GM21529 (cell line): ENCODE measurements around the gene MYO1D.
"Not testable (repeated sequence)": the region's sequence is repeated elsewhere in the genome, so short reads cannot be mapped to it uniquely, and the experiment has no call there.

Experiments used
- ATAC-seq: cut with Tn5 transposase; IDR thresholded peaks from one replicate; pipeline ENCODE4 v1.9.1; 2021; ENCODE audit not compliant: unreplicated experiment

MYO1D gene

DNA sequence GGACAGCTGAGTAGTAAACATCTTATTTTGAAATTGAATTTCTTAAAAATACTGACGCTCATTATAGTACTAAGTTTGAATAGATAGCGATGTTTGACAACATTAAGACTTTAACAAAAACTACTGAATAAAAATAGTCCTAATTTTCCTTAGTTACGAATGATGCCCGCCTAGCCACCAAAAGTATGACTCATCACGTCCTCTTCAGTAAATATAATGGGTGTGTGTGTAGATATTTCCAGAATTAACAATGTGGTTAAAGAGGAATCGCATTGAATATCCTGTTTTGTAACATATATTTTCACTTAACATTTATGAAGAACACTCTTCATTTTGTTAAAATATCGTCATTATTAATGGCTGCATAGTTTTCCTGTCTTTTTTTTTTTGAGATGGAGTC, 187.6 kb downstream of the MYO1D start:
- ATAC-seq: no peak

DNA sequence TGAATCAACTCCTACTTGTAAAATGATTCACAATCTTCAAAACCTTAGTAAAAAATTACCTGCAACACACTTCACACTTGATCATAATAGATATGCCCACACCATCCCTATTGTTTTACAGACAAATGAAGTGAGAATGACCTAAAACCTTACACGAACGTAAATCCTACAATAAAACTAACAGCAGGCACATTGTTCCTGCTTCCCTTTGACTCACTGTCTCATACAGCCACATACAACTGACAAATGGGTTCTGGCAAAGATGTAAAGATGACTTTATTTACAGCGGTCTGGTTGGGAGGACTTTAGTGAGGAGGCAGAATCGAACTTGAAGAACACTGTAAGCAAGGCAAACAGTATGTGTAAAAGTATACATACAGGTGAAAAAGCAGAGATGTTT, 188.7 kb downstream of the MYO1D start:
- no peak for ATAC-seq

- no peak for ATAC-seq
Observed at GRCh38 chr17:32684087-32684958, 192.6 kb downstream of the MYO1D start.

- ATAC-seq: no peak
Observed at GRCh38 chr17:32673964-32674363, 203.0 kb downstream of the MYO1D start.

DNA sequence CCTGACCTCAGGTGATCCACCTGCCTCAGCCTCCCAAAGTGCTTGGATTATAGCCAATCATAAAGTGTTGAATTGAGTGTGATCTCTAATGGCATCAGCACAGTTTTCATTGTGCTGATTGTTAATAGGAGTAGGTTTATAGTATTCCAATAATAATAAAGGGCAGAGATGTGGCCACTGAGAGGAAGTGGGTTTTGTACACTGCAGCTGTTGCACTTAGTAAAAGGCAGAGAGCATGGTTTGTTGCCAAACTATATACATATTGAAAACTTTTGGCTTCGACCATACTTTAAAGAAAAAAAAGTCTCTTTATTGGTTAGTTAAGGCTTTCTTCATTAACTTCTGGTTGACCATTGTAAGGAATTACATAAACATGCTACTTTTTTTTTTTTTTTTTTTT, 204.2 kb downstream of the MYO1D start:
- ATAC-seq: no peak

GRCh38 chr17:32671896-32672295, 205.0 kb downstream of the MYO1D start:
- ATAC-seq: no peak

DNA sequence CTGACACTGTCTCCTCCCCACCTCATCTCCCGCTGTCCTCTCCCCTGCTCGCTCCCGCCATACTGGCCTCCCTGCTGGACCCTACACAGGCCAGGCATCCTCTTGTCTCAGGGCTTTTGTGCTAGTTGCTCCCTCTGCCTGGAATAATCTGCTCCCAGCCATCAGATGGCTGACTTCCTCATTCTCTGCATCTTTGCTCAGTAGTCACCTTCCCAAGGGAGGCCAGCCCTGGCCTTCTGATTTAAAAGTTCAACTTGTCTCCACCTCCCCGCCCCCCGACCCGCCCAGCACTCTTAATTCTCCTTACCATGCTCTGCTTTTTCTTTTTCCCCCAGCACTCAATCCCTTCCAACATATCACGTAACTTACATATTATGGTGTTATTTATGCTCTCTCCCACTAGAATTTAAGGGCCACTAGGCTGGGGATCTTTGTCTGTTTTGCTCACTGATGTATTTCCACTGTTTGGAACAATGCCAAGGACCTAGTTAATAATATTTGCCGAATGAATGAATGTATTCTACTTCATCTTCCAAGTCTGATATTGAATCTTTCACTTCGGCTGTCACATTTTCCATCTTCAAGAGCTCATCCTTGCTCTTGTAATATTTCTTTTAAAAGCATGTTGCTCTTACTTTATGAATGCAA, 211.9 kb downstream of the MYO1D start:
- no peak for ATAC-seq

- ATAC-seq: no peak
Observed at GRCh38 chr17:32660496-32660985, 216.4 kb downstream of the MYO1D start.

DNA sequence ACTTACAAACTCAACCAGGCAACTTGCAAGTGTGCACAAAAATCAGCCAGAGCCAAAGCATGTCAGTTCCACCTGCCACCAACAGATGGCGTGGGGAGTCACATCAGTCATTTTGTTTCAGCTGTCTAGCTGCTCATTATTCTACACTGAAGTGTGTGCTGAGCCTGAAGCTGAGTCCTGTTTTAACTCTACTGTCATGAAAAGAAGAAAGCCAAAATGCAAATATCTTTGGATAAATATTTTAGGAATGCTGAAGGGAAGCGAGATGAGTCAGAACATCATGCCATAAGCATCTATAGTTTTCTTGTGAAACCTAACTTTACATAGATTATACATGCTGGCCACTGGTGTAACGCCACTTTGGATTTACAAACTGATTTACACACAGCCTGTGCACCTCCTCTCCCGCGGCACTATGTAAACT, 217.5 kb downstream of the MYO1D start:
- no peak for ATAC-seq

DNA sequence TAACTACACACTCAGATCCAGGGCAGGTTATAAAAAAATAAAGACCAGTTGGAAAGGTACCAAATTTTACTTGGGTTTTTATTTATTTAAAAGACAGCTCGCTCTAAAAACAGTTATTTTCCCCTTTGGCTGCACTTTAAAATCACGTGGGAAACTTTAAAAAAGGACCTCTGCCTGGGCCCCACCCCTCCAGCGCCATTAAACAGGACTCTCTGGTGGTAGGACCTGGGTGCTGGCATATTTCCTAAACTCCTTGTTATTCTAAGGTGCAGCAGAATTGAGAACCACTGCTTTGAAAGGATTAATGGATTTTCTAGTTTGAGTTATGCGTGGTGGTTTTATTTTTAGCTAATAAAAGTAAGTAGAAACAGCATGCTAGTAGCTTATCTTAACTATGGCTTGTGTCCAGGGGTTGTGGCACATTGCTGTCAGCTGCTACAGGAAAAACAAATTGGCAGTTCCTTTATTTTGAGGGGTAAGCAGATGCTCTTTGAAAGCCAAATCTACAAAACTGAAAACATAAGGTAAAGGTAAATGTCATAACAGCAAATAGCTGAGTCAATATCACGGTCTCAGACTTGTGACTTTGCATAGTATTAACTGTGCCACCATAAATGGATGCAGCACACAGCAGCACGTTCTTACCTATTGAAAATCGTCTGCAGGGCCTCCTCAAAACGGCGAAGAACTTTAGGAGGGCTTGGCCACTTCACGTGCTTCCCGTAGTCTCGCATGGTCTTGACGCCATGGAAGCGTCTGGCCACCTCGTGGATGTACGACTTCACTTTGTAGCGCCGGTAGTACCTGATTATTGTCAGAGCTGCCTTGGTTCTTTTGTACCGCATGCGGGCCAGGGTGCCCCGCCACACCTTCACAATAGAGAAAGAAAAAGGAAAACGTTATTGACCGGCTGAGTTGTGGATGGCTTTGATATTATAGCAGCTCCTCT, 218.2 kb downstream of the MYO1D start:
- no peak for ATAC-seq

DNA sequence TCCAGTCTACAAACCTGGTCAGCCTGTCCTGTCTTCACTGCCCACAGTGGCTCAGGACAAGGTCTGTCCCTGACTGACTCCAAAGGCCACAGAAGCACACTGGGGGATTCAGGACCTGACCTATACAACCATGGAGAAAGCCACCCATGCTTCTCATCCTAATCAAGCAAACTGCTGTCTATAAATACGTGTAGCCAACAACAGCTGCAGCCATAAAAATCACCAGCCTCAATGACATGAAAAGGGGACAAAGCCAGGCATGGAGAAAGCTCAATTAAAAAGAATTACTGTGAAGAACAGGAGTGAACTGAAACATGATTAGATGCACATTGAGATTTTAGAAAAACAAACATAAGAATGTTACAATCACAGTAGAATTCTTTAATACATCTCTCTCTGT, 220.0 kb downstream of the MYO1D start:
- no peak for ATAC-seq

DNA sequence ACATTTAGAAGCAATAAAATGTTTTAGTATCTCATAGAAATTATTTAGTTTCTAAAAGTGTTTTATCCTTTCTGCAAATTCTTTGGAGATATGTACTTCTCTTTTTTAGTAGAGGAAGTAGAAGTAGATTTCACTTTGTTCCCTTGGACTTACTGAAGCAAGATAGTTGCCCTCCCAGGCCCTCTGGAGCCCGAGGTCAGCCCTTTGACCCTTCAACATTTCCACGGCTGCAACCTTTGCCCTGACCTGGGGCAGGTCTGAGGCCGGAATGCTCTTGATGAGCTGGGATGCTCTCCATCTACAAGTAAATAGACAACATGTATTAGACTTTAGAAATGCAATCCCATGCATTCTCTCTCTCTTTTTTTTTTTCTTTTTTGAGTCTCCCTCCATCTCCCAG, 222.6 kb downstream of the MYO1D start:
- ATAC-seq: no peak

GRCh38 chr17:32651084-32651483, 225.8 kb downstream of the MYO1D start:
- ATAC-seq: no peak

DNA sequence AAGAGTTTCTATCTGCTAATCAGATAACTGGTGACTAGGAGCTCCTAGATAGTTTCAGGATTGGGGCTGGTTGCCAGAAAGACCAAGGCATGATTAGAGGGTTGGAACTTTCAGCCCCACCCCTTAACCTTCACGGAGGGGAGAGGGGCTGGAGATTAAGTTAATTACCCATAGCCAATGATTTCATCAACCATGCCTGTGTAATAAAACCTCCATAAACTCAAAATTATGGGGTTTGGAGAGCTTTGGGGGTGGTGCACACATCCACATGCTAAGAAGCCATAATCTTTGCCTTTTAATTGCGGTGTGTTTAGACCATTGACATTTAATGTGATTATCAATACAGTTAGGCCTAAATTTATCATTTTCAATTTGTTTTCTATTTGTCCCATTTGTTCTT, 228.5 kb downstream of the MYO1D start:
- no peak for ATAC-seq

- ATAC-seq: no peak
Observed at GRCh38 chr17:32646941-32647340, 230.0 kb downstream of the MYO1D start.

DNA sequence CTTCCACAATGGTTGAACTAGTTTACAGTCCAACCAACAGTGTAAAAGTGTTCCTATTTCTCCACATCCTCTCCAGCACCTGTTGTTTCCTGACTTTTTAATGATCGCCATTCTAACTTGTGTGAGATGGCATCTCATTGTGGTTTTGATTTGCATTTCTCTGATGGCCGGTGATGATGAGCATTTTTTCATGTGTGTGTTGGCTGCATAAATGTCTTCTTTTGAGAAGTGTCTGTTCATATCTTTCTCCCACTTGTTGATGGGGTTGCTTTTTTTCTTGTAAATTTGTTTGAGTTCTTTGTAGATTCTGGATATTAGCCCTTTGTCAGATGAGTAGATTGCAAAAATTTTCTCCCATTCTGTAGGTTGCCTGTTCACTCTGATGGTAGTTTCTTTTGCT, 235.4 kb downstream of the MYO1D start:
- ATAC-seq: not testable (repeated sequence)

GRCh38 chr17:32636598-32637218, 240.2 kb downstream of the MYO1D start:
- ATAC-seq: no peak

GRCh38 chr17:32634167-32634566, 242.8 kb downstream of the MYO1D start:
- ATAC-seq: no peak

DNA sequence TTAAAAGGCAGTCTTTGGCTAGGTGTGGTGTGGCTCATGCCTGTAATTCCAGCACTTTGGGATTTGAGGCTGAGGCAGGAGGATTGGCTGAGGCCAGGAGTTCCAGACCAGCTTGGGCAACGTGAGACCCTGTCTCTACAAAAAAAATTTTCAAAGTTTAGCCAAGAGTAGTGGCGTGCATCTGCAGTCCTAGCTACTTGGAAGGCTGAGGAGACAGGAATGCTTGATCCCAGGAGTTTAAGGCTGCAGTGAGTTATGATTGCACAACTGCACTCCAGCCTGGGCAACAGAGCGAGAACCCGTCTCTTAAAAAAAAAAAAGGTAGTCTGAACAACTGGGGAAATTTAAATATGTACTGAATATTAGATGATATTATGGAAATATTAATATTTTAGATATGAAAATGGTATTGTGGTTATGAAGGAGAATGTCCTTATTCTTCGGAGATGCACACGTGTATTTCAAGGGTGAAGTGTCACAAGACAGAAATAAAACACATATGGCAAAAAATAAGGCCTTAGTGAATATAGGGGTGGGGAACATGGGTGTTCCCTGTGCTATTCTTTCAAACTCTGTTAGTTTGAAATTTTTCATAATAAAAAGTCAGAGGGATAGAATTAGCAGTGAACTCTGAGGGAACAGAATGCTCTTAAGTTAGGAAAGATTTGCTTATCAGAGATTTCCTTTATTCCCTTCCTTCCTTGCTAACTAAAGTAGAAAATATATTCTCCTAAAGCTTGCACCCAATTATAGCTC, 245.4 kb downstream of the MYO1D start:
- no peak for ATAC-seq

DNA sequence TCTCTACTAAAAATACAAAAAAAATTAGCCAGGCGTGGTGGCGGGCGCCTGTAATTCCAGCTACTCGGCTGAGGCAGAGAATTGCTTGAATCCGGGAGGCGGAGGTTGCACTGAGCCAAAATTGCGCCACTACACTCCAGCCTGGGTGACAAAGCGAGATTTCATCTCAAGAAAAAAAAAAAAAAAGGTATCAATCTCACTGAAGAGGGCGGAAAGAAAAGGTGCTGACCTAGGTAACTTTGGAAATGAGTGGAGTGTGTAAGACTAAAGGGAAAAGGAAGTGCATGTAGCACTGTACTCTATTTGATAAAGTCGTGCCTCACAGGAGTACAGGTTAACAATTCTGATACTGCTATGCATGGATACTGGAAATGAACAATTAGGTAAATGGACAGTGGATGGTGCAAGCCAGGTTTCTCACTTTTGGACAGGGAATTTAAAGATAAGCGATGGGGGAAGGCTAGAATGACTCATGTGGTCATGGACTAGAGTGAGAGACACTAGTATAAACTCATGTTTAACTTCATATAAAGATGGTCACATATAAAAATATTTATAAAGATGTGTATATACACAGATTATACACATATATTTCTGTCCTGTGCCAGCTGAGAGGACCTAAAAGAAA, 247.2 kb downstream of the MYO1D start:
- no peak for ATAC-seq
